ENCODE measurements around the gene ZNF564. TPM values are rescaled to one million over a fixed set of nuclear protein-coding genes. Genes with fewer than 3 reads are reported as not detected.
"Not testable (repeated sequence)": the region's sequence is repeated elsewhere in the genome, so short reads cannot be mapped to it uniquely, and the experiment has no call there.

ZNF564 gene
- total RNA-seq, 2 experiments from 2014 or later, result 6.2 to 7.4 TPM

DNA sequence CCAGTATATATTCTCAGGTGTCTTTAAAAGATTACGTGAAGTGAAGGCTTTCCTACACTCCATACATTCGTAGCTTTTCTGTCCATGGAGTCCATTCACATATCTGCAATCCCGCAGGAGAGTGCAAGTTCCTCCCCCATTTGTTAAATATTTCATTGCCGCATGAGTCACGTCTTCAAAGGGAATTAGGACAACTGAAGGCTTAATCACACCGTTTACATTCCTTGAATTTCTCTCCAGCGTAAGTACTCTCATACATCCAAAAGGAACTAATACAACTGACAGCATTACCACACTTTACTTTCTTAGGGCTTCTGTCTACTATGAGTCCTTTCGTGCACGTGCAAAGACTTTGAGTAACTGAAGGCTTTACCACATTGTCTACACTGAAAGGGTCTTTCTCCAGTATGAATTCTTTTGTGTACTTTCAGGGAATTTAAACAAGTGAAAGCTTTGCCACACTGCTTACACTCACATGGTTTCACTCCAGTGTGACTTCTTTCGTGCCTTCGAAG lies 29.0 kb upstream of the ZNF564 start:
- Mint-ChIP-seq H3K36me3 (ENCODE audit: low read depth) (peaks cover 49% of the 10 kb centered on the region), H3K27ac (no peak overlapping the region), H3K4me1 (ENCODE audit: low read depth) (no peaks in the 10 kb centered on the region), H3K9me3 (peaks cover 18% of the 10 kb centered on the region), H3K4me3 (no peak overlapping the region), H3K27me3 (no peaks in the 10 kb centered on the region)
- ATAC-seq (no peak), DNase-seq (no peak)
- intact Hi-C loops (cut with micrococcal nuclease), result no loop called here
- POLR2A ChIA-PET, result no interaction called here
- TF ChIP-seq, protein P1, sequence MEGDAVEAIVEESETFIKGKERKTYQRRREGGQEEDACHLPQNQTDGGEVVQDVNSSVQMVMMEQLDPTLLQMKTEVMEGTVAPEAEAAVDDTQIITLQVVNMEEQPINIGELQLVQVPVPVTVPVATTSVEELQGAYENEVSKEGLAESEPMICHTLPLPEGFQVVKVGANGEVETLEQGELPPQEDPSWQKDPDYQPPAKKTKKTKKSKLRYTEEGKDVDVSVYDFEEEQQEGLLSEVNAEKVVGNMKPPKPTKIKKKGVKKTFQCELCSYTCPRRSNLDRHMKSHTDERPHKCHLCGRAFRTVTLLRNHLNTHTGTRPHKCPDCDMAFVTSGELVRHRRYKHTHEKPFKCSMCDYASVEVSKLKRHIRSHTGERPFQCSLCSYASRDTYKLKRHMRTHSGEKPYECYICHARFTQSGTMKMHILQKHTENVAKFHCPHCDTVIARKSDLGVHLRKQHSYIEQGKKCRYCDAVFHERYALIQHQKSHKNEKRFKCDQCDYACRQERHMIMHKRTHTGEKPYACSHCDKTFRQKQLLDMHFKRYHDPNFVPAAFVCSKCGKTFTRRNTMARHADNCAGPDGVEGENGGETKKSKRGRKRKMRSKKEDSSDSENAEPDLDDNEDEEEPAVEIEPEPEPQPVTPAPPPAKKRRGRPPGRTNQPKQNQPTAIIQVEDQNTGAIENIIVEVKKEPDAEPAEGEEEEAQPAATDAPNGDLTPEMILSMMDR (IDR thresholded peaks at IDR 0.05), result no peak
- CTCF ChIA-PET, result no interaction called here

DNA sequence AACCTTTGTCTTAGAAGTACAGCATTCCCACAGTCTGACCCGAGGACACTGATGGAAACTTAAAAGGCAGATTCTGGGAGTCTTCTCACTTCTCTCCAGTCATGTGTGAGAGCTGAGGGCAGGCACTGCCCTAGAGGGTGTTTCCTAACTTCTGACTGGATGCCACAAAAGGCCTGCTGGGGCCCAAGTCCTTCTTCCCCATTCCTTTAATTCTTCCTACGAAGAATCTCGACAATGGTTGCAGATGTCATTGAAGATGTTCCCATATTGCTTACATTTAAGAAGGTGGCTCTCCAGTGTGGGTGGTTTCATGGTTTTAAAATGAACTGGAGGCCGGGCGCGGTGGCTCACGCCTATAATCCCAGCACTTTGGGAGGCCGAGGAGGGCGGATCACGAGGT lies 27.4 kb upstream of the ZNF564 start:
- peaks cover 49% of the 10 kb centered on the region for H3K36me3 Mint-ChIP-seq (ENCODE audit: low read depth)
- peaks cover 18% of the 10 kb centered on the region for H3K9me3 Mint-ChIP-seq
- TF ChIP-seq, protein P1 (IDR thresholded peaks at IDR 0.05), result no peak
- no peak overlapping the region for H3K27ac Mint-ChIP-seq
- no peak for DNase-seq
- CTCF ChIA-PET, result no interaction called here
- intact Hi-C loops (cut with micrococcal nuclease), result no loop called here
- H3K27me3 Mint-ChIP-seq, result no peaks in the 10 kb centered on the region
- peaks cover 7% of the 10 kb centered on the region for H3K4me1 Mint-ChIP-seq (ENCODE audit: low read depth)
- no peak for ATAC-seq
- POLR2A ChIA-PET, result no interaction called here
- no peak overlapping the region for H3K4me3 Mint-ChIP-seq

DNA sequence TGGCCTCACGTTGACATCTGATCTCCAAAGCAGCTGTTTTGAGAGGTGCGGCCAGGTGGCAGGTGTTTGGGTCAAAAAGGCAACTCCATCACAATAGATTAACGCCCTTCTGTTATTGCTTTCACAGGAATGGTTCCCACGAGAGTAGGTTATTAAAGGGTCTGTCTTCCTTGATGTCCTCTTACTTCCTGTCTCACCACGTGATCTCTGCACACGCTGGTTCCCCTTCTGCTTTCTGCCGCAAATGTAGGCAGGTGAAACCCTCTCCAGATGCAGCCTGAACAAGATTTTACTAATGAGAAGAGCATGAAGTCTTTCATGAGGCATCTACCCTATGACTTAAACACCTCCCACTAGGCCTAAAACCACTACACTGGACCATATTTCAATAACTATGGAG lies 22.8 kb upstream of the ZNF564 start:
- peak; percentile 87 for ATAC-seq
- Mint-ChIP-seq H3K9me3 (no peaks in the 10 kb centered on the region), H3K4me3 (no peak overlapping the region), H3K4me1 (ENCODE audit: low read depth) (peaks cover 7% of the 10 kb centered on the region), H3K36me3 (ENCODE audit: low read depth) (peaks cover 11% of the 10 kb centered on the region), H3K27me3 (no peaks in the 10 kb centered on the region), H3K27ac (peak overlapping the region; percentile 52)
- TF ChIP-seq, protein P1 (IDR thresholded peaks at IDR 0.05), result no peak
- ChIA-PET POLR2A (no interaction called here), CTCF (no interaction called here)
- intact Hi-C loops (cut with micrococcal nuclease), result no loop called here
- DNase-seq, result peak; percentile 40

DNA sequence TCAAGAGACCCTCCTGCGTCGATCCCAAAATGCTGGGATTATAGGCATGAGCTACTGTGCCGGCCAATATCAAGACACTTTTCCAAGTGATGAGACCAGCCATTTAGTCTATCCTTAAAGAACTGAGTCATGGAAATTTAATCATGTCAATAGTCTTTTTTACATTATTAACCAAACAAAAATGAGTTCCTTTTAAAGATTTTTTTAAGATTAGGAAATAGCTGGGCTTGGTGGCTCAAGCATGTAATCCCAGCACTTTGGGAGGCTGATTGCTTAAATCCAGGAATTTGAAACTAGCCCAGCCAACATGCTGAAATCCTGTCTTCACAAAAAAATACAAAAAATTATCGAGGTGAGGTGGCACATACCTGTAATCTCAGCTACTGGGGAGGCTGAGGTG lies 16.7 kb upstream of the ZNF564 start:
- CTCF ChIA-PET, result no interaction called here
- no peak for DNase-seq
- ATAC-seq, result no peak
- H3K4me3 Mint-ChIP-seq, result no peak overlapping the region
- POLR2A ChIA-PET, result no interaction called here
- TF ChIP-seq, protein P1 (IDR thresholded peaks at IDR 0.05), result no peak
- intact Hi-C loops (cut with micrococcal nuclease), result no loop called here
- H3K9me3 Mint-ChIP-seq, result no peaks in the 10 kb centered on the region
- H3K27ac Mint-ChIP-seq, result no peak overlapping the region
- no peaks in the 10 kb centered on the region for H3K27me3 Mint-ChIP-seq
- H3K4me1 Mint-ChIP-seq (ENCODE audit: low read depth), result peaks cover 4% of the 10 kb centered on the region
- no peaks in the 10 kb centered on the region for H3K36me3 Mint-ChIP-seq (ENCODE audit: low read depth)

DNA sequence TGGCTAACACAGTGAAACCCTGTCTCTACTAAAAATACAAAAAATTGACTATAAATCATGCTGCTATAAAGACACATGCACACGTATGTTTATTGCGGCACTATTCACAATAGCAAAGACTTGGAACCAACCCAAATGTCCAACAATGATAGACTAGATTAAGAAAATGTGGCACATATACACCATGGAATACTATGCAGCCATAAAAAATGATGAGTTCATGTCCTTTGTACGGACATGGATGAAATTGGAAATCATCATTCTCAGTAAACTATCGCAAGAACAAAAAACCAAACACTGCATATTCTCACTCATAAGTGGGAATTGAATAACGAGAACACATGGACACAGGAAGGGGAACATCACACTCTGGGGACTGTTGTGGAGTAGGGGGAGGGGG lies 15.1 kb upstream of the ZNF564 start:
- H3K4me1 Mint-ChIP-seq (ENCODE audit: low read depth); CTCF ChIA-PET; H3K9me3 Mint-ChIP-seq; intact Hi-C loops (cut with micrococcal nuclease); POLR2A ChIA-PET; H3K27ac Mint-ChIP-seq; H3K27me3 Mint-ChIP-seq; DNase-seq; ATAC-seq; H3K4me3 Mint-ChIP-seq; H3K36me3 Mint-ChIP-seq (ENCODE audit: low read depth): not testable (repeated sequence)
